PC-3 (cell line): ENCODE measurements around the gene L3MBTL4. TPM values are rescaled to one million over a fixed set of nuclear protein-coding genes. Genes with fewer than 3 reads are reported as not detected.

Source experiments
- ATAC-seq: fragments of 200-7000 bp; cut with Tn5 transposase; 2 replicates; pipeline ENCODE4 v1.9.1; 2020; ENCODE audit warnings: mild to moderate bottlenecking, moderate library complexity
- BruUV-seq: library from RNA; stranded (reverse); fragments of 400-500 nt; replicated peaks from 2 replicates; lab custom pipeline; 2021; lab: Mats Ljungman, UMichigan
- CTCF ChIA-PET: fragments of 300-600 bp; sonication (Branson Sonifier 250); formaldehyde crosslinking; loops from one replicate; lab custom pipeline; 2022; ENCODE audit warnings: antibody characterized with exemption; lab: Charles Lee
- POLR2A ChIA-PET: fragments of 300-600 bp; sonication (Branson Sonifier 250); formaldehyde crosslinking; loops from one replicate; lab custom pipeline; 2022; ENCODE audit warnings: antibody characterized with exemption; ENCODE audit not compliant: unreplicated experiment; lab: Charles Lee
- DNase-seq: peaks from one replicate; pipeline ENCODE4 v3.0.0-alpha.2; 2015
- H2AFZ ChIP-seq: fragments of 300-600 bp; sonication (generic); 2 replicates; pipeline ENCODE4 v1.6.0; 2016; ENCODE audit warnings: antibody characterized with exemption, low read length
- H3F3A ChIP-seq: fragments of 300-600 bp; sonication (generic); one replicate; pipeline ENCODE4 v1.6.0; 2017; ENCODE audit warnings: antibody characterized with exemption, low read length, control low read depth, mild to moderate bottlenecking; ENCODE audit not compliant: unreplicated experiment
- H3K27ac ChIP-seq: fragments of 300-600 bp; sonication (generic); 2 replicates; pipeline ENCODE4 v1.5.1; 2016; ENCODE audit warnings: mild to moderate bottlenecking, low read length
- H3K27me3 ChIP-seq: fragments of 300-600 bp; sonication (generic); 2 replicates; pipeline ENCODE4 v1.6.1; 2016; ENCODE audit warnings: low read length, mixed read lengths
- H3K36me3 ChIP-seq: fragments of 300-600 bp; sonication (generic); 2 replicates; pipeline ENCODE4 v1.6.1; 2016; ENCODE audit warnings: low read depth, mixed run types, low read length, mixed read lengths
- H3K4me1 ChIP-seq: fragments of 300-600 bp; sonication (generic); 2 replicates; pipeline ENCODE4 v1.5.1; 2016; ENCODE audit warnings: low read length; ENCODE audit not compliant: insufficient read depth
- H3K4me2 ChIP-seq: fragments of 300-600 bp; sonication (generic); 2 replicates; pipeline ENCODE4 v1.6.0; 2016; ENCODE audit warnings: low read length
- H3K4me3 ChIP-seq: fragments of 300-600 bp; sonication (generic); 2 replicates; pipeline ENCODE4 v1.5.1; 2016; ENCODE audit warnings: mild to moderate bottlenecking, low read length, mixed read lengths
- H3K79me2 ChIP-seq: fragments of 300-600 bp; sonication (generic); 2 replicates; pipeline ENCODE4 v1.6.1; 2017; ENCODE audit warnings: low read length, mixed read lengths
- H3K9ac ChIP-seq: fragments of 300-600 bp; sonication (generic); 2 replicates; pipeline ENCODE4 v1.6.0; 2016; ENCODE audit warnings: mild to moderate bottlenecking, low read length
- H3K9me2 ChIP-seq: fragments of 300-600 bp; sonication (generic); replicated peaks from 2 replicates; pipeline ENCODE4 v1.6.1; 2016; ENCODE audit warnings: mixed run types, low read length, mixed read lengths
- H3K9me3 ChIP-seq: fragments of 300-600 bp; sonication (generic); 2 replicates; pipeline ENCODE4 v1.6.1; 2016; ENCODE audit warnings: low read length, mixed read lengths
- H4K20me1 ChIP-seq: fragments of 300-600 bp; sonication (generic); 2 replicates; pipeline ENCODE4 v1.6.1; 2016; ENCODE audit warnings: low read length, mixed read lengths
- EZH2 ChIP-seq: fragments of 300-600 bp; sonication (generic); IDR thresholded peaks from one replicate; pipeline ENCODE4 v1.6.1; 2017; ENCODE audit warnings: antibody characterized with exemption, mild to moderate bottlenecking, low read length; ENCODE audit not compliant: unreplicated experiment
- EZH2phosphoT487 ChIP-seq: fragments of 300-600 bp; sonication (generic); IDR thresholded peaks from 2 replicates; pipeline ENCODE4 v1.6.1; 2018; ENCODE audit warnings: mild to moderate bottlenecking, antibody characterized with exemption, low read length, borderline replicate concordance
- intact Hi-C: fragments of 100-400 bp; cut with micrococcal nuclease; formaldehyde crosslinking; loops from 2 replicates; pipeline ENCODE4 v1.9.0; 2023
- total RNA-seq: library from RNA; depleted of rRNA; stranded (reverse); fragments of >200 nt; gene quantifications from 2 replicates; pipeline ENCODE4 v1.2.3, GENCODE V29; 2014
- TF ChIP-seq, protein P1 (sequence below): fragments of 300-600 bp; sonication (generic); conservative IDR thresholded peaks from 2 replicates; pipeline ENCODE4 v1.5.1; 2017; ENCODE audit warnings: antibody characterized with exemption, low read depth, mild to moderate bottlenecking, low read length

The L3MBTL4 gene
- total RNA-seq, 1 experiment from 2014 or later = 0.47 TPM

DNA sequence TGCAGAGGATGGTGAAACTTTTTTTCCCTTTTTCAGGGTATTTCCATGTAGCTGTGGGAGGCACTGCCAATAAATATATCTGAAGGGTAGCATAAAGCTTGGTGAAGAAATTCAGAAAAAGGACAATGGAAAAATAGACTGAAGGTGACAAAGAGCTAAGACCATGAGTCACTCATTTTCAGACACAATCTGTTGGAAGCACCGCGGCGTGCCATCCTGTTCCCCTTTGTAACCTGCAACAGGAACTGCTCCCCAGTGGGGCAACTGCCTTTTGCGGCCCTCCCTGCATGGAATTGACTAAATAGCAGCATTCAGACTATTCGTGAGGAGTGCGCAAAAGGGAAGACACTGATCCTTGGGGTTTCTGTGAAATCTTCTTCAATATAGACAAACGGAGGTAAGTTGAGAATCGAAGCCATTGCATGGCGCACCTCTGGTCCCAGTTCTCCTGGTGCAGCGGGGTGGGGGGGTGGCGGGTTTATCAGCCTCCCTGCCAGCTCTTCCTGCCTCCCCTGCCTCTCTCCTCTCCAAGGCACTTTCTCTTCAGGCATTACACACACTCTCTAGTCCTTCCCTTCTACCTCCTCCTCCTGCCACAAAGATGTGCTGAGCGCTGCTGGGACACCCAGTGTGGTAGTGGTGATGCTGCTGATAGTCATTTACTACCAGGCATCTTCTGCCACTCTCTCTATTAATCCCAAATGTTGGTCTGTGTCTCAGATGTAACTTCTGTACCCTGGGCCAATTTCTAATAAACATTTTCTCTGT is 393.2 kb downstream of the L3MBTL4 start:
- no peak overlapping the region for H3K4me3 ChIP-seq
- H3K9me3 ChIP-seq = no peaks in the 10 kb centered on the region
- no peaks in the 10 kb centered on the region for H3K79me2 ChIP-seq
- ChIA-PET CTCF (no interaction called here), POLR2A (no interaction called here)
- DNase-seq (no peak), ATAC-seq (no peak)
- H3K9me2 ChIP-seq = no peaks in the 10 kb centered on the region
- no peaks in the 10 kb centered on the region for H3K36me3 ChIP-seq
- H4K20me1 ChIP-seq = no peaks in the 10 kb centered on the region
- intact Hi-C loops = no loop called here
- no TSS peak for BruUV-seq
- H3F3A ChIP-seq = no peaks in the 10 kb centered on the region
- no peak overlapping the region for H3K27ac ChIP-seq
- H2AFZ ChIP-seq = no peak overlapping the region
- no peak overlapping the region for H3K4me2 ChIP-seq
- TF ChIP-seq, protein P1, sequence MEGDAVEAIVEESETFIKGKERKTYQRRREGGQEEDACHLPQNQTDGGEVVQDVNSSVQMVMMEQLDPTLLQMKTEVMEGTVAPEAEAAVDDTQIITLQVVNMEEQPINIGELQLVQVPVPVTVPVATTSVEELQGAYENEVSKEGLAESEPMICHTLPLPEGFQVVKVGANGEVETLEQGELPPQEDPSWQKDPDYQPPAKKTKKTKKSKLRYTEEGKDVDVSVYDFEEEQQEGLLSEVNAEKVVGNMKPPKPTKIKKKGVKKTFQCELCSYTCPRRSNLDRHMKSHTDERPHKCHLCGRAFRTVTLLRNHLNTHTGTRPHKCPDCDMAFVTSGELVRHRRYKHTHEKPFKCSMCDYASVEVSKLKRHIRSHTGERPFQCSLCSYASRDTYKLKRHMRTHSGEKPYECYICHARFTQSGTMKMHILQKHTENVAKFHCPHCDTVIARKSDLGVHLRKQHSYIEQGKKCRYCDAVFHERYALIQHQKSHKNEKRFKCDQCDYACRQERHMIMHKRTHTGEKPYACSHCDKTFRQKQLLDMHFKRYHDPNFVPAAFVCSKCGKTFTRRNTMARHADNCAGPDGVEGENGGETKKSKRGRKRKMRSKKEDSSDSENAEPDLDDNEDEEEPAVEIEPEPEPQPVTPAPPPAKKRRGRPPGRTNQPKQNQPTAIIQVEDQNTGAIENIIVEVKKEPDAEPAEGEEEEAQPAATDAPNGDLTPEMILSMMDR = no peak
- no peak for TF ChIP-seq EZH2
- TF ChIP-seq EZH2phosphoT487 = no peak
- H3K27me3 ChIP-seq = no peaks in the 10 kb centered on the region
- no peaks in the 10 kb centered on the region for H3K4me1 ChIP-seq
- no peak overlapping the region for H3K9ac ChIP-seq

DNA sequence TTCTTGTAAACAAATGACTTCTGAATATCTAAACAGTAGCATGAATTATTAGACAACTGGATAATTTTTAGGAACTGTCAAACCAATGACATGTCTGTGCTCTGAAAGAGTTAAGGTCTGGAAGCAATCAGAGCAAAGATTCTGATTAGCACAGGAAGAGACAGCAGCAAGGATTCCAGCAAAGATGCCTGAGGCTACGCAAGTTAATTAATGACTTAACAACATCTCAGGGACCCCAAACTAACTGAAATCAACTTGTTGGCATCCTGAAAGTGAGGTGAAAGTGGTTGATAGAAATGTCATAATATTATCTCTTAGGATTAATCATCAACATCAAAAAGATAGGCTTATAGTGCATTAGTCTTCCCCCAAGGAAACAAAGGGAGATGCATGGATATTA is 396.0 kb downstream of the L3MBTL4 start:
- ChIA-PET CTCF (no interaction called here), POLR2A (no interaction called here)
- Histone ChIP-seq H3K4me3 (no peak overlapping the region), H3K79me2 (no peaks in the 10 kb centered on the region), H3K36me3 (no peaks in the 10 kb centered on the region), H3K4me1 (no peaks in the 10 kb centered on the region), H2AFZ (no peak overlapping the region), H3K27me3 (no peaks in the 10 kb centered on the region), H3K27ac (no peak overlapping the region), H3K4me2 (no peak overlapping the region), H3K9me2 (no peaks in the 10 kb centered on the region), H4K20me1 (no peaks in the 10 kb centered on the region), H3K9me3 (no peaks in the 10 kb centered on the region), H3F3A (no peaks in the 10 kb centered on the region), H3K9ac (no peak overlapping the region)
- intact Hi-C loops = no loop called here
- DNase-seq = no peak
- no TSS peak for BruUV-seq
- TF ChIP-seq, protein P1 = no peak
- TF ChIP-seq EZH2phosphoT487 = no peak
- TF ChIP-seq EZH2 = no peak
- no peak for ATAC-seq

DNA sequence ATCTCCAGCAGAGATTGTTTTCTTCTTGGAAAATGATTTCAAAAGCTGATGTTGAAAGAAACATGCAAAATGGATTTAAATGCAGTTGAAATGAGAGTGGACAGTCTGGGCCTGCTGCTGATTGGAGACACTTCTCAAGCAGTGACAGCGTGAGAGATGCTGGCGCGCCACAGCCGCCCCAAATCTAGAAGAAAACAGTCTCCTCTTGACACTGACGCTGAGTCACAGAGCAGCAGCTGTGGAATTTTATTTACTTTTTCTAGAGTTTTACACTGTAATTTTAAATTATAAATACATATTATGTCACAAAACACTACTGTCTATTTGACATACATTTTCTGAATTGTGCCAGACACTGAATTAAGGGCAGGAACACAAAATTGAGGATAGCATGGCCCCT is 397.5 kb downstream of the L3MBTL4 start:
- Histone ChIP-seq H3K36me3 (no peaks in the 10 kb centered on the region), H4K20me1 (no peaks in the 10 kb centered on the region), H3K9me3 (no peaks in the 10 kb centered on the region), H3K4me1 (no peaks in the 10 kb centered on the region), H3K9me2 (no peaks in the 10 kb centered on the region), H3F3A (no peaks in the 10 kb centered on the region), H3K9ac (no peak overlapping the region), H3K4me3 (no peak overlapping the region), H3K27me3 (no peaks in the 10 kb centered on the region), H3K27ac (no peak overlapping the region), H2AFZ (no peak overlapping the region), H3K4me2 (no peak overlapping the region), H3K79me2 (no peaks in the 10 kb centered on the region)
- intact Hi-C loops = no loop called here
- ChIA-PET POLR2A (no interaction called here), CTCF (no interaction called here)
- TF ChIP-seq, protein P1 = no peak
- no peak for TF ChIP-seq EZH2phosphoT487
- no peak for TF ChIP-seq EZH2
- ATAC-seq (no peak), DNase-seq (no peak)
- no TSS peak for BruUV-seq
